ENCODE results near the gene RPL39L. TPM values are rescaled to one million over a fixed set of nuclear protein-coding genes. Genes with fewer than 3 reads are reported as not detected.
"Not testable (repeated sequence)": the region's sequence is repeated elsewhere in the genome, so short reads cannot be mapped to it uniquely, and the experiment has no call there.

The RPL39L gene
- 100 to 1,000 TPM in 1 of 12 donors, 10 to 100 TPM in 4, 1 to 10 TPM in 6, not detected in 1; 7.3 to 239 (median 9.6) TPM for polyA plus RNA-seq (ENCODE audit: insufficient read length in 12 of 12)
- long read RNA-seq, donor 1, transcript RPL39L-201 (3 exons, 756 nt) = major isoform, 7 of 7 reads
- long read RNA-seq, donor 1, partial matches to known transcripts = 0 of 7 reads
- long read RNA-seq, donor 1, other reads (novel, unspliced or antisense) = 0 of 7 reads
- long read RNA-seq, donor 2, transcript RPL39L-201 (3 exons, 756 nt) = major isoform, 12 of 12 reads
- long read RNA-seq, donor 2, partial matches to known transcripts = 0 of 12 reads
- long read RNA-seq, donor 2, other reads (novel, unspliced or antisense) = 0 of 12 reads
- long read RNA-seq, donor 3, partial matches to known transcripts = 0 of 3 reads
- long read RNA-seq, donor 3, other reads (novel, unspliced or antisense) = 0 of 3 reads
- long read RNA-seq, donor 4, partial matches to known transcripts = 0 of 3 reads
- long read RNA-seq, donor 4, other reads (novel, unspliced or antisense) = 0 of 3 reads
- long read RNA-seq, donor 5, transcript RPL39L-201 (3 exons, 756 nt) = major isoform, 18 of 18 reads
- long read RNA-seq, donor 5, partial matches to known transcripts = 0 of 18 reads
- long read RNA-seq, donor 5, other reads (novel, unspliced or antisense) = 0 of 18 reads
- long read RNA-seq, donor 6, transcript RPL39L-201 (3 exons, 756 nt) = major isoform, 6 of 6 reads
- long read RNA-seq, donor 6, partial matches to known transcripts = 0 of 6 reads
- long read RNA-seq, donor 6, other reads (novel, unspliced or antisense) = 0 of 6 reads
- long read RNA-seq, donor 7, transcript RPL39L-201 (3 exons, 756 nt) = major isoform, 5 of 6 reads
- long read RNA-seq, donor 7, partial matches to known transcripts = 0 of 6 reads
- long read RNA-seq, donor 7, other reads (novel, unspliced or antisense) = 0 of 6 reads
- long read RNA-seq, donor 8, transcript RPL39L-201 (3 exons, 756 nt) = major isoform, 9 of 9 reads
- long read RNA-seq, donor 8, partial matches to known transcripts = 0 of 9 reads
- long read RNA-seq, donor 8, other reads (novel, unspliced or antisense) = 0 of 9 reads
- long read RNA-seq, donor 9, transcript RPL39L-201 (3 exons, 756 nt) = major isoform, 12 of 12 reads
- long read RNA-seq, donor 9, partial matches to known transcripts = 0 of 12 reads
- long read RNA-seq, donor 9, other reads (novel, unspliced or antisense) = 0 of 12 reads
- long read RNA-seq, donor 10, transcript RPL39L-201 (3 exons, 756 nt) = major isoform, 10 of 10 reads
- long read RNA-seq, donor 10, partial matches to known transcripts = 0 of 10 reads
- long read RNA-seq, donor 10, other reads (novel, unspliced or antisense) = 0 of 10 reads
- long read RNA-seq, donor 11, transcript RPL39L-201 (3 exons, 756 nt) = major isoform, 9 of 9 reads
- long read RNA-seq, donor 11, partial matches to known transcripts = 0 of 9 reads
- long read RNA-seq, donor 11, other reads (novel, unspliced or antisense) = 0 of 9 reads

- peak; percentile 85 for DNase-seq
Measured at GRCh38 chr3:187139126-187139894, at the start of gene RPL39L. TSS of gene RPL39L (minus strand) at chr3:187139496. CDS start at chr3:187121300, 18,196 bp downstream.

DNA sequence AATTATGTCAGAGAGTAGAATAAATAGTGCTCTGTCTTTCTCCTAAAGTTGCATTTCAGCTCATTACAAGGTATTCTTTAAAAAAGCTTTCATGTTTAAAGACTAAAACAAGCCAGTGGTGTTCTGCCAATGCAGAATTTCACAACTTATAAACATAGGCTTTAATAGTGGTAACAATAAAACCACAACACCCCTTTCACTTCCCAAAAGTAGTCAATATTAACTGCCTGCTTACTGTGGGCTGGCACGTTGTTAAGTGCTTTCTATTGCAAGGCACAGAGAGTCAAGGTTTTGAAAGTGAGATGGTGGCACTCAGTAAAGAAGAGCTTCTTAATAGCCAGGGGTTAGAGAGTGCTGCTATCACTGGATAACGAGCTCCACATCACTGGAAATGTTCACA, 49.6 kb upstream of the RPL39L start:
- no peak for DNase-seq

- DNase-seq = no peak
Measured at GRCh38 chr3:187186801-187187421, 47.6 kb upstream of the RPL39L start.

GRCh38 chr3:187186375-187186774, 47.1 kb upstream of the RPL39L start:
- DNase-seq = no peak

GRCh38 chr3:187185759-187186158, 46.5 kb upstream of the RPL39L start:
- no peak for DNase-seq

DNA sequence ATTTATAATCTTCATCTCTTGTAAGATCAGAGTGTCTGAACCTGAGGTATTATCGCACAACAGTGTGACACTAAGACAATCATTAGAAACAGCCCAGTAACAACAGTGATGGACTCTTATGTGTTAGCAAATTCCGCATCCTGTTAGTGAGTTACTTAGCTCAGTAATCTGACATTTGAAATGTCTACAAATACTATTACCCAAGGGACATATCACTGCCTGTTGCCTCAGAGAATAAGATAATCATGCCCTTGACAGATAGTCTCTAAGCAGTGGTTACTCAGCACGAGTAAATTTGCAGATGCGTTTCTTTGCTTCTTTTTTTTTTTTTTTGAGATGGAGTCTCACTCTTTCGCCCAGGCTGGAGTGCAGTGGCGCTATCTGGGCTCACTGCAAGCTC, 44.6 kb upstream of the RPL39L start:
- no peak for DNase-seq

DNA sequence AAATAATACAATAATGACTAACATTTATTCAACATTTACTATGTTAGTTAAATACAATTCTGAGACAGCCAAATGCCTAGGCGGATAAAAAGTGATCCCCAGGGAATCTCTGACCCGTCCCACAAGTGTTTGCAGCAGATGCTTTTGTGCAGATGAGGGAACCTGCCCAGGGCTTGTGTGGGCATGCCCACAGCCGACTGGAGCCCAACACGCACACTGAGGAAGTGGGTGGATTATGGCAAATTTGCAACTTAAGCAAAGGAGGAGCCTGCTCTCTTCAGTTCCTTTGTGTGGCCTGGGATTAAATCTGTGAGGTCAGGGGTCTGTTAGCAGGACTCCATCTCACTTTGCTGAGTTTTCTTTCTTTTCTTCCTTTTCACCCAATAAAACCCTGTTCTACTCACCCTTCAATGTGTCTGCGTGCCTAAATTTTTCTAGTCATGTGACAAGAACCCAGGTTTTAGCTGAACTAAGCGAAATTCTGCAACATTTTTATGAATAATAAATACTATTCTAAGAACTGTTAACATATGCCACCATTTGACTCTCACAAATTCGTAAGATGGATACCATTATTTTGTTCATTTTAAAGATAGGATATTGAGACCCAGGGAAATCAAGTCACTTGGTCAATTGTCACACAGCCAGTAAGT, 44.0 kb upstream of the RPL39L start:
- no peak for DNase-seq

DNA sequence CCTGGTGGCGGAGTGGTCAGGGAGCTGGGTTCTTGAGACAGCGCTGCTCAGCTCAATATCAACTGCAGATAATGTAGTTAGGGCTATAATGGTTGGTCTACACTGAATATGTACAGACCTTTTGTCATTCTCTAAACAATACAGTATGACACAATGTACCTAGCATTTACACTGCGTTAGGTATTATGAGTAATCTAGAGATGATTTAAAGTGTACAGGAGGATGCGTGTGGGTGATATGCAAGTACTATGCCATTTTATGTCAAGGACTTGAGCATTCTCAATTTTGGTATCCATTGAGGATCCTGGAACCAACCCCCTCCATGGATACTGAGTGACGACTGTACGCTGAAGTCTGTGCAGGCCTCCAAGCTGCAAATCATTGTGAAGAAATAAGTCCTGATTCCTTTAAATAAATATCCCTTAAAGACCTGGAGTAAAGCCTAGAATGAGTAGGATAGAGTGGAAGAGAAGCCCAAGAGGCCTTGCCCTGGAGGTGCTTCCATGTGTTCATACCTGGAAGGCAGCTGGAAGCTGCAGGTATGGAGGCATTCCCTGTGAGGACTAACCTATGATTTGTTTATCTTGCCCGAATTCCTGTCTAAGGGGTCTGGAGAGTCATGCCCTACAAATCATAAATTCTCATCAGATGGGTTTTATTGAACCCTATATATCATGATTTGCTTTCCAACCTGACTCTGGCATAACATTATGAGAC, 42.3 kb upstream of the RPL39L start:
- no peak for DNase-seq

DNA sequence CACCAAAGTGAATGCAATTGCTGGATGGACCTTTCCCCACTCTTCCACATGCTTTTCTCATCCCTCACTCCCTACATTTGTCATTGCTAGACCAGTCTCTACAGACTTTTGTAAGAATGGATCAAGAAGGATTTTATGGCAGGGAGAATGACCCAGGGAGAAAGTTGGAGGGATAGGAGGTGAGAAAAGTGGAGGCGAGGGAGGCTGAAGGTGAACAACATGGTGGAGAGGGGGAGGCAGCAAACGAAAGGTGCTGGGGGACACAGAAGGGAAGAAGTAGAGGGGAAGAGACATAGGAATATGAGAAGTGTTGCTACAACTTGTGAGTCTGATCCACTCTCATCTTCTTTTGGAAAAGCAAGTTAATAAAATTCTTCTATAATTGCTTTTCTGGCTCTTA, 33.6 kb upstream of the RPL39L start:
- DNase-seq = no peak

DNA sequence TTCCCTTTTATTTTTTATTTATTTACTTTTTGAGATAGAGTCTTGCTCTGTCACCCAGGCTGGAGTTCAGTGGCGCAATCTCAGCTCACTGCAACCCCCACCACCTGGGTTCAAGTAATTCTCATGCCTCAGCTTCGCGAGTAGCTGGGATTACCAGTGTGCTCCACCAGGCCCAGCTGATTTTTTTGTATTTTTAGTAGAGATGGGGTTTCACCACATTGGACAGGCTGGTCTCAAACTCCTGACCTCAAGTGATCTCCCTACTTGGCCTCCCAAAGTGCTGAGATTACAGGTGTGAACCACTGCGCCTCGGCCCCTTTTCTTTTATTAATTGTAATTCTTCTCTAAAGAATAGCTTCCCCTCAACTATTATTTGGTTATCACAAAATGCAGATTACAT, 31.6 kb upstream of the RPL39L start:
- DNase-seq = not testable (repeated sequence)

- DNase-seq = no peak
Measured at GRCh38 chr3:187169231-187169960, 30.1 kb upstream of the RPL39L start.

DNA sequence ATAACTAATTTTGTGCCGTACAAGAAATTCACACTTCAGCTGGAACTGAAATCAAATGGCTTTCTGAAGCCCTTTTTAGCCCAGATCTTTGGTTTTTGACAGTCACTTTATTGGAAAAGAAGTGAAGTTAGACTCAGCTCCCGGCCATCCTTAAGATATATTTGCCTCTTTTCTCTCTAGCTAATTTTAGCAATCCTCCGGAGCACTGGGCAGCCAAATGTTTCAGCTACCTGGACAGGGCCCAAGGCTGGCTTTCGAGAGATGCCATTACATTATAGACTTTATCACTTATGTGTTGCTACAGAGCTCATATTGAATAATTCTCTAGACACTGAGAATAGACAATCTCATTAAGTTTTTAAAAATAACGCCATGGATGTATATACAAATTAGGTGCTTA, 28.5 kb upstream of the RPL39L start:
- DNase-seq = no peak

DNA sequence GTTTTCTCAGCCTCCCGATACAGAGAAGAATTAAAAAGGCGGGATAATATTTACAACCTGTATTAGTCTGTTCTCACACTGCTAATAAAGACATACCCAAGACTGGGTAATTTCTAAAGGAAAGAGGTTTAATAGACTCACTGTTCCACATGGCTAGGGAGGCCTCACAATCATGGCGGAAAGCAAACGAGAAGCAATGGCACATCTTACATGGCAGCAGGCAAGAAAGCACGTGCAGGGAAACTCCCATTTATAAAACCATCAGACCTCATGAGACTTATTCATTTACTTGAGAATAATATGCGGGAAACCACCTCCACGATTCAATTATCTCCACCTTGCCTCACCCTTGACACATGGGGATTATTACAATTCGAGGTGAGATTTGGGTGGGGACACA, 27.5 kb upstream of the RPL39L start:
- no peak for DNase-seq

DNA sequence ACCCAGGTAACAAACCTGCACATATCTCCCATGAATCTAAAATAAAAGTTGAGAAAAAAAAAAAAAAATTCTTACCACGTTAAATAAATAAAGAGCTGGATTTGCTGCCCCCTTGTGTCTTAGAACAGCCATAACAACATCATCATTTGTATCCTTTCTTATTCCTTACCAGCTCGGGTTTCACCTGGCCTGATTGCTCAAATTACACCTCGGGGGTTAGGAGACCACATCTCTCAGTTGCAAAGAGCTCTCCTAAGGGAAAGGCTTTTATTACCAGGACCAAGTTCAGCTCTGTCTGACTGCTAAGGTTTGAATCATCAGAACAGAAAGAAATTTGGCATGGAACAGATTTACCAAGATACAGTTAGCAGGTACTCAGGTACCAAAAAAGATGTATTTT, 25.8 kb upstream of the RPL39L start:
- peak; percentile 50 for DNase-seq

DNA sequence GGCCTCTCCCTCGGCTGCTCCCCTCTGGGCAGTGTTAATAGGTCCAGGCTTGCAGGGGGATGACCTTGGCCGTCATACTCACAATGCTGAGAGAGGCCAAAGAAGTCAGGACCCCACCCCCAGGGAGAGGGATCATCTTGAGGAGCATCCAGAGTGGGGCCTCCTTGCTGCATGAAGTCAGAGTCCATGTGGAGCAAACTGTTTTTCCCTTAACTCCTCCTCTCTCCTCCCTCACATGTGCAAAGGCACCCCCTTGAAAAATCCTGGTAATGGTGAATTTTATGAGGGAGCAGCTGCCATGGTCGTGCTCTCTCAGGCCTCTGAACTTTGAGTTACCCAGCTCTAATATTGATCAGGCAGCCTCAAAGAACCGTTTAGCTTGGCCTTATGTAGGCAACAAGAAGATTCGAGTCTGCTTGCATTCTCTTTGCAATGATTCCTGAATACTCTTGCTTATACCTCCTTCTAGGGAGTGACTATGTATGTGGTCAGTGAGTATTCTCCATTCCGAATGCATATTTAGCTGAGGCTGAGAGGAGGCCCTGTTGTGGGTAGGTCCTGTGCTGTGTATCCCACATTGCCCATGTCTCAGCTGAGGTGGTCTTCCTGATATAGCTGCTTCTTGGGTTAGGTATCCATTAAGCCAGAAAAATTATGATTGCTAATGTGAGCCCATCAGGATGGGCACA, 23.1 kb upstream of the RPL39L start:
- no peak for DNase-seq

- DNase-seq = no peak
Measured at GRCh38 chr3:187161556-187161955, 22.3 kb upstream of the RPL39L start.

DNA sequence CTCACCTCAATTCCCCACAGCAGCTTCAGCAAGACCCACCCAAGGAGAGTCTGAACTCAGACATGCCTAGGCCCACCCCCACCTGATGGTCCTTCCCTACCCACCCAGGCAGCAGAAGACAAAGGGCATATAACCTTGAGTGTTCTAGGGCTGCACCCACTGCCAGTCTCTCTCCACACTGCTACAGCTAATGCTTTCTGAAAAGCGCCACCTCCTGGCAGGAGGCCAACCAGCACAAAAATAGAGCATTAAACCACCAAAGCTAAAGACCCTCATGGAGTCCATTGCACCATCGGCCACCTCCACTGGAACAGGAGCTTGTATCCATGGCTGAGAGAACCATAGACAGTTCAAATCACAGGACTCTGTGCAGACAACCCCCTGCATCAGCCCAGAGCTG, 11.3 kb upstream of the RPL39L start:
- no peak for DNase-seq

DNA sequence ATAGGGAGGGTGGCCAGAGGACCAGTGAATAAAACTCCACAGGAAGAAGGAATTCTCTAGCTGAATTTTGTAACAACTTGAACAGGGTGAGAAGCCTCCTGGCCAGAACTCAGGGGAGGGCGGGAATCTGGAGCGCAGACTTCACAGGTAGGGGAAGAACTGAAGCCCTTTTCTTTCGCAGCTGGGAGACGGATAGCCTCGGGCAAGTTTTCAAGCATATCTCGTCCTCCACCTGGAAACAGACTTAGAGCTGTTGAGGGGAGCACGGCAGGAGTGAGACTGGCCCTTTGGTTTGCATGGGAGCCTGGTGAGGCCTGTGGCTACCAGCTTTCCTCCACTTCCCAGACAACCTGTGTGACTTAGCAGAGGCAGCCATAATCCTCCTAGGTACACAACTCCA, 10.9 kb upstream of the RPL39L start:
- no peak for DNase-seq
